ENCODE data around the gene SCAF1.

DNA sequence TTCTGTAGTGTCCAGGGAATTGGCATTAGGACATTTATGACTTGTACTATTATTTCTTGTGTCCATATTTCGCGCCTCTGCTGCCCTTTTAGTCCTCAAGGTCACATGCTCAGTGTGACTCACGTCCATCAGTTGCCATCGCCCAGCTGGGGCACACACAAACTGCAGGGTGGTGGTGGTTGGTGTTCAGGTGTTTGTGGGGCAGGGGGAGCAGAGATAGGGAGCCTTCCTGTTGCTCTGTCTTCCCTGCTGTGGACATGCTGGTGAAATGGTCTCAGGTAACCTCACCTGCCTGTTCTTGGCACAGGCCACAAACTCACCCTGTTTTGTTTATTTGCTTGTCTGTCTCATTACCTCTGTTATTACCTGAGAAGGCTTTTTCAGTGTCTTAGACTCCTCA is 28.6 kb upstream of the SCAF1 start:
- no peak for TF ChIP-seq POLR2A (IDR thresholded peaks at IDR 0.05)
- TF ChIP-seq, protein P1, sequence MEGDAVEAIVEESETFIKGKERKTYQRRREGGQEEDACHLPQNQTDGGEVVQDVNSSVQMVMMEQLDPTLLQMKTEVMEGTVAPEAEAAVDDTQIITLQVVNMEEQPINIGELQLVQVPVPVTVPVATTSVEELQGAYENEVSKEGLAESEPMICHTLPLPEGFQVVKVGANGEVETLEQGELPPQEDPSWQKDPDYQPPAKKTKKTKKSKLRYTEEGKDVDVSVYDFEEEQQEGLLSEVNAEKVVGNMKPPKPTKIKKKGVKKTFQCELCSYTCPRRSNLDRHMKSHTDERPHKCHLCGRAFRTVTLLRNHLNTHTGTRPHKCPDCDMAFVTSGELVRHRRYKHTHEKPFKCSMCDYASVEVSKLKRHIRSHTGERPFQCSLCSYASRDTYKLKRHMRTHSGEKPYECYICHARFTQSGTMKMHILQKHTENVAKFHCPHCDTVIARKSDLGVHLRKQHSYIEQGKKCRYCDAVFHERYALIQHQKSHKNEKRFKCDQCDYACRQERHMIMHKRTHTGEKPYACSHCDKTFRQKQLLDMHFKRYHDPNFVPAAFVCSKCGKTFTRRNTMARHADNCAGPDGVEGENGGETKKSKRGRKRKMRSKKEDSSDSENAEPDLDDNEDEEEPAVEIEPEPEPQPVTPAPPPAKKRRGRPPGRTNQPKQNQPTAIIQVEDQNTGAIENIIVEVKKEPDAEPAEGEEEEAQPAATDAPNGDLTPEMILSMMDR (IDR thresholded peaks at IDR 0.05) = no peak

Data from body of pancreas (tissue), 4 donors.